ENCODE measurements around the gene LENG8. TPM values are rescaled to one million over a fixed set of nuclear protein-coding genes. Genes with fewer than 3 reads are reported as not detected.

LENG8 gene
- total and polyA plus RNA-seq, 2 of the 8 experiments (the other 6 are each of a cell fraction or from before 2014, with no cell fraction given): 62.2 to 108 TPM

DNA sequence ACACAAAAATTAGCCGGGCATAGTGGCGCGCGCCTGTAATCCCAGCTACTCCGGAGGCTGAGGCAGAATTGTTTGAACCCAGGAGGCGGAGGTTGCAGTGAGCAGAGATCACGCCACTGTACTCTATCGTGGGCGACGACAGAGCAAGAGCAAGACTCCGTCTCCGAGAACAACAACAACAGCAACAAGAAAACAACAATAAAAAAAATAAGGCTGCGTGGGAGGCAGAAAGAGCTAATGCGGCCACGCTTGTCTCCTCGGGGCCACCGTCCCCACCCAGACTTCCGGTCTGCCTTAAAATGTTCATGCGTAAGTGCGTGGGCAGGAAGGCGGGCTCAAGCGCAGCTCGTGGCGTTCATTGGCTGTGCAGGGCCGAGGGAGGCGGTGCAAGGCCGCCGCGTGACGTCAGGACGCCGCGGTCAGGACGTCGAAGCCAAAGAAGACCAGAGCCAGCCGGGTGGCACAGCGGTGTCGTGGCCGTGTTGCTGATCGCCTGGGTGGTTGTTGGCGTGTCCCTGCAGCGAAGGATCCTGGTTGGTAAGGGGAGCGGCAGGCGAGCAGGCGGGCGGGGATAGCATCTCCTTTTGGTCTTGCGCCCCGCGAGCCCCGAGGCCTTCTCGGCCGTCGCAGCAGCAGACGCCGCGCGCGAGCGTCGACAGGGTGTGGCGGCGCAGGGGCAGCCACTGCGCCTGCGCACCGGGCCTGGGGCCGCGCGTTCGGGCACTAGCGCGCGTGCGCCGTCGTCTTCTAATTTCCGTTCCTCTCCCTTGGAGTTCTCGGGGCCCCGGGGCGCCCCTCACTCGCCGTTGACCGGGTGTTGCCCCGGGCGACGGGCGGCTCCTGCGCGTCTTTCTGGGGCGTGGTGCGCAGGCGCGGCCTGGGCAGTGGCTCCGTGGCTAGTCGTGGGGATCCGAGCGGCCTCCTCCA, at the start of gene LENG8 (continued):
- TF ChIP-seq, protein P1, sequence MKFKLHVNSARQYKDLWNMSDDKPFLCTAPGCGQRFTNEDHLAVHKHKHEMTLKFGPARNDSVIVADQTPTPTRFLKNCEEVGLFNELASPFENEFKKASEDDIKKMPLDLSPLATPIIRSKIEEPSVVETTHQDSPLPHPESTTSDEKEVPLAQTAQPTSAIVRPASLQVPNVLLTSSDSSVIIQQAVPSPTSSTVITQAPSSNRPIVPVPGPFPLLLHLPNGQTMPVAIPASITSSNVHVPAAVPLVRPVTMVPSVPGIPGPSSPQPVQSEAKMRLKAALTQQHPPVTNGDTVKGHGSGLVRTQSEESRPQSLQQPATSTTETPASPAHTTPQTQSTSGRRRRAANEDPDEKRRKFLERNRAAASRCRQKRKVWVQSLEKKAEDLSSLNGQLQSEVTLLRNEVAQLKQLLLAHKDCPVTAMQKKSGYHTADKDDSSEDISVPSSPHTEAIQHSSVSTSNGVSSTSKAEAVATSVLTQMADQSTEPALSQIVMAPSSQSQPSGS (IDR thresholded peaks at IDR 0.05; ENCODE audit: low read length): no peak
- no peak for TF ChIP-seq BRCA1 (IDR thresholded peaks at IDR 0.05; ENCODE audit: low read depth, low read length)
- no peak for TF ChIP-seq CEBPB (IDR thresholded peaks at IDR 0.05; ENCODE audit: low read depth, low read length)
- peak; percentile 68; the same call in 1 of the 2 replicates for TF ChIP-seq KDM1A (IDR thresholded peaks at IDR 0.05; ENCODE audit: borderline replicate concordance, low read length)
- no peak for TF ChIP-seq BCL11A (IDR thresholded peaks at IDR 0.05; ENCODE audit: low read depth in 2 of 2, low read length in 2 of 2)
- no peak for TF ChIP-seq TEAD4 (IDR thresholded peaks at IDR 0.05; ENCODE audit: low read depth, low read length)
- TF ChIP-seq SUZ12 (IDR thresholded peaks at IDR 0.05; ENCODE audit: low read length): peak; percentile 49; the same call in 1 of the 2 replicates
- peak; percentile 96 for TF ChIP-seq CREB1 (IDR thresholded peaks at IDR 0.05)

All from H1 (cell line).